Jurkat, Clone E6-1 (cell line): ENCODE data around the gene CMC2. TPM values are rescaled to one million over a fixed set of nuclear protein-coding genes. Genes with fewer than 3 reads are reported as not detected.
A peak's percentile ranks its signal among the peaks of the same experiment; 100 is the strongest.

Experiments used
- DNase-seq: peaks from one replicate; pipeline ENCODE4 v3.0.0-alpha.2; 2011; ENCODE audit warnings: low read depth, low spot score
- H3K4me3 ChIP-seq: 2 replicates; pipeline ENCODE4 v1.5.1; 2011; ENCODE audit warnings: mild to moderate bottlenecking, low read length, control low read depth, moderate library complexity
- polyA plus RNA-seq: library from polyadenylated mRNA; unstranded; fragments of >200 nt; gene quantifications from one replicate; pipeline ENCODE4 v1.2.1, GENCODE V29; 2012; ENCODE audit warnings: missing spikeins; ENCODE audit not compliant: insufficient read length, insufficient read depth

Gene CMC2
- polyA plus RNA-seq: 126 TPM

DNA sequence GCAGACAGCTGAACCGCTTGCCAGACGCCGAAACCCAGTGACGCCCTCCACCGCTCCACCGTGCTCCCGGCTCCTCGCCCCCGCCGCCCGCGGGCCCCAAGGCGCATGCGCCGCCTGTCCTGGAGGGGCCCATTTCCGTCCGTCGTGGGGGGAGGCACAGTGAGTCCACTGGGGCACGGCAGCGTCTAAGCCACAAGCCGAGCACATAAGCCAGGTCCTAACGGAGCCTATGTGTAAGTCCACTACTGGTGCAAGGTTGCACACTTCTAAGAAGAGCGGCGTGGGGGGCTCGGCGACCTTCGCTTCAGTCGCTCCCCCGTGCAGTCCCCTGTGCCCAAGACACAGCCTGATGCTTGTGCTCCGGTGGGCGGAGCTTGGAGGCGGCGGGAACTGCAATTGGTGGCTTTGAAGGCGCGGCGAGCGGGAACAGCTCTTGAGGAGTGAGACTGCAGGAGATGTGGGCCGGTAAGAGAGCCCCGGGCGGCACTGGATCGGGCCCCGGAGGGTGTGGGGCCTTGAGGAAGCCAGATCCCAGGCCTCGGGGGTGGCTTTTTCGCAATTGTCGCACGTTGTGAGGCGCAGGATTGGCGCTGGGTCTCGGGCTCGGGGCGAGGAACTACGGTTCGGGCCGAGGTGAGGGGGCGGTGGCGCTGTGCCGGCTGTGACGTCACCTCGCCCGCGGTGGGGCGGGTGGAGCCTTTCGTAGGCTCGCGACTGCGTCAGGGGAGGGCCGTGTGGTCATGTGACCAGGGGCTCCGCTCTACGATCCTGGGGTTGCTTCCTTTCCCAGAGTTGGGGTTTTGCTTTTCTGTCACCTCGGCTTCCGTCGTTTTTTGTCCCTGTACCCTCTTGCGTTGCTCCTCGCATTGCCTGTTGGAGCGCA lies at the start of gene CMC2, which contains the start of gene CENPN:
Gene CMC2, minus strand, starts transcription at position 73 of the 883 bp plus-strand sequence. CDS start 9,491 bp downstream, outside the sequence.
Gene CENPN, plus strand, starts transcription at position 402 of the 883 bp plus-strand sequence. CDS start 4,726 bp downstream, outside the sequence.
- peak within 1 kb of the TSS; percentile 88 for H3K4me3 ChIP-seq
- DNase-seq: peak; percentile 97

DNA sequence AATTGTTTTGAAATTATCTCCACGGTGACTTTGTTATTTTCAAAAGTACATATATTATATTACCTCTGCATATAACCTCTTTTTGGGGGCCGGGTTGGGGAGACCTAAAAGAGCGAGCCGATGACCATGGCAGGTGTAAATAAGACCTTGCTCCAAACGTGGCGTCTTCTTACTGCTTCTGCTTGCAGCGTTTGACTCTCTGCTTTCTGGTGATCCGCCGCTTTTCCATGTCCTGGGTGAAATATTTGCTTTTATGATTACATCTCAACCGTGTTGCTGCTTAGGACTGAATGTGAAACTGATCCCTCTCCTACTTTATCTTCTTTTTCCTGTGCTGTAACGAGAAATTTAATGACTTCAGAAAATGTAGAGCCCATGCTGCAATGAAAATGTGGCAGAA lies 47.1 kb upstream of the CMC2 start:
- H3K4me3 ChIP-seq: no peak overlapping the region
- no peak for DNase-seq

DNA sequence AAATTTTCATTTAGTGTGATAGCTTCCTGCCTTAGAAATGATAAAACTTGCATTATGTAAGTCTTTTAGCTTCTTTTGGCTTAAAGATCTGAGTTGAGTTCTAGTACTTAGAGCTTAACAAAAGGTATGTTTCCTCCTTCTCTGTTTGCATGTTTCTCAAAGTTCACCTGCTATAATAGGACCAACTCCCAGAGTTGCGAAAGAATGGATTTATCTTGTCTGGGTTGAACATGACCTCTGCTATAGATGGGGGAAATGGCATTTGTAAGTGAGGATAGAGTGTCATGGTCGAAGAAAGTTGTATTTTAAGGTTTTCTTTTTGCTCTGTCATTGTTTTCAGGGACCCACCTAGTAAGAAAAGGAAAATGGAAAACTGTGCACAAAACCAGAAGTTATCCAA lies 36.1 kb upstream of the CMC2 start:
- H3K4me3 ChIP-seq: no peak overlapping the region
- DNase-seq: no peak

DNA sequence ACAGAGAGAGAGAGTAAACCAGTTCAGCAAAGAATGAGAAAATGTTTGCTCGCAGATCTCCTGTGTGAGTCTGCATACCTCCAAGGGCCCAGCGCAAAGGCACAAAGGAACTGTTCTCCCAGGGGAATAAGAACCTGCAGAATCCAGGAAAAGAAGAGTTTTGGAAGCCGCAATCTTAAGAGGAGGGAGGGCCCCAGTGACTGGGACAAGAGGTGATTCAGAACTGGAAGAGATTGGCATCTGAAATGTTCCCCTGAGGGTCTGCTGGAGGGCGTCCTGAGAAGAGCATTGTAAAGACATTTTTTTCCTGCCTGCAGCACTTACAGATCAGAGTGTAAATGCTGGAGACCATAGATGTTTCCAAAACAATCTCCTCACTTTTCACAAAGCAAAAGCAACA lies 35.0 kb upstream of the CMC2 start:
- no peak overlapping the region for H3K4me3 ChIP-seq

DNA sequence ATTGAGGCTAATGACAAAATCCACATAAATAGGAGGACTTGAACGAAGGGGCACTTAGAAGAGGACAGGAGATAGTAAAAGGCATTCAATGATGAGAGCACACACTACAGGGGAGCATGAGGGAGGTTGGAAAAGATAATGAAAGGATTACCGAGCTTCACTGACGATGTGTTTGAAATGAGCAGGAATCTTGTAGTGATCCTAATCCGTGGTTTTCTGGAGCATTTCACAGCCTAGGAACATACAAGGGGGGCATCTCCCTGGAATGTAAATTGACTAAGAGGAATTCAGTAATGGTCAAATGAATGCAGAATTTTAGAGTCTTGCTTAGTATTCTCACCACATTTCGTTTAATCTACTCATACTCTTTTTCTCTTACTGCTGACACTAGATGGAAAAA lies 34.2 kb upstream of the CMC2 start:
- H3K4me3 ChIP-seq: no peak overlapping the region
- DNase-seq: no peak

More for the DNA sequence above, 35.0 kb upstream of the CMC2 start:
- no peak for DNase-seq

DNA sequence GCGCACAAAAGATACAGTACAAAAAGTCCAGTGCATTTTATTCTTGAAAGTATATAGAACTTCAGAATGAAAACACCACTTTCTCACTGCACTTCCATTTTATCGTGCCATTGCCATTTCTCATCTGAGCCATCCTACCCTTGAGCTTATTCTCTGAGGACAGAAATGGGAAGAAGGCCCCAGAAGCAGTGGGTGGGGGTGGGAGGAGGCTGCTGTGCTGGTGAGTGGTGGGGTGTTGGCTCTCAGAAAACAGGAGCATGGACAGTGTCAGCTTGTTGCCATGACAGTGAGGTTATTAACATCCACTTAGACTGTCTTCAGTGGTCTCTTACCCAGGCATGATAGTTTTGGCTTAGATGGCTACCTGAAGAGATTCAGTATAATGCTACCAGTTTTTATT lies 33.4 kb upstream of the CMC2 start:
- no peak overlapping the region for H3K4me3 ChIP-seq
- no peak for DNase-seq

DNA sequence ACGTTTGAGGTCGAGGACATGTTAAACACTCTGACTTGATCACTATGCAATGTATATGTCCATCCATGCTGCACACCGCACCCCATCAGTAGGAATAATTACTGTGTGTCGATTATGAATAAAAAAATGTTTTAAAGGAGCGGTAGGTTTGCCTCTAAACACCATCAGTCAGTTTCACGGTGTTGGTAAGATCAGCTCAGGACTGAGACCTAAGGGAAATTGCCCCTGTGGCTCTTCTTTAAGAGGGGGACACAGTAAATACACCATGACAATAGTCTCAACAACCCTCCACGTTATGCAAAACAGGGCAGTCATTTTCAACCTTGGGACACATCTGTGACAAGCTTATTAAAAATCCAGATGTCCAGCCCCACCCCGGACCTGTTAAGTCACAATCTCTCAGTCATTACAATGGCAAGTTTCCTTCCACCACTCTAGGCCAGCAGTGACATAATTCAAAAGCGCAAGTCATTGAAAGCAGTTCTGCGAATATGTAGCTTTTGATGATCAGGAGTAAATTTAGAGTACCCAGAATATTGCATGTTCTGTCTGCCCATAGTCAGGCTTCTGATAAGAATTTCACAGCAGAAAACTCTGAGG lies 30.2 kb upstream of the CMC2 start:
- DNase-seq: no peak
- peak overlapping the region; percentile 73 for H3K4me3 ChIP-seq

DNA sequence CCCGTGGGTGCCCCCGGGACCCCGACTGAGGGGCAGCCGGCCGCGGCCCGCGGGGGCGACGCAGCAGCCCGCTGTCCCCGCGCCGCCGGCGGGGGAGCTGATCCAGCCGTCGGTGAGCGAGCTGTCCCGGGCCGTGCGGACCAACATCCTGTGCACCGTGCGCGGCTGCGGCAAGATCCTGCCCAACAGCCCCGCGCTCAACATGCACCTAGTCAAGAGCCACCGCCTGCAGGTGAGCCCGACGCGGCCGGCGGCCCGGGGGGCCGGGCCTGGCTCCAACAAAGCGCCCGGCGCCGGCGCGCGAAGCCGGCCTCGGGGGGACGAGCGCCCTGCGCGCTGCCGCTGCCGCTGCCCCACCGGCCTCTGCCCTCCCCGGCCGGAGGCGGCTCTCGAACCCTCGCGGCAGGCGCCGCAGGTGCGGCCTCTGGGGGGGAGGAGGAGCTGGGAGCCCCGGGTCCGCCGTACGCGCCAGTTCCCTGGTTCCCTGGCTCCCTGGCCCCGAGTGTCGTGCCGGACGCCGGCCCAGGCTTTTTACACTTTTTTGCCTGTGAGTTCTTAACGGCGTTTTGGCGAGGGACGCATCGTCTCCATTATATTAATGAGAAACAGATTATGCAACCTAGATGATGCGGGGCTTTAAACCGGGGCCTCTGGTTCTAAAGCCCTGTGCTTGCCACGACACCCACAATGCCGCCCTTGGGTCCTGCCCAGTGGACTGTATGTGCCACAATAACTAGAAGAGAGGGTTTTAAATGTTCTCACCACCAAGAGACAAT lies 29.5 kb upstream of the CMC2 start:
- no peak for DNase-seq
- peak overlapping the region; percentile 73 for H3K4me3 ChIP-seq

DNA sequence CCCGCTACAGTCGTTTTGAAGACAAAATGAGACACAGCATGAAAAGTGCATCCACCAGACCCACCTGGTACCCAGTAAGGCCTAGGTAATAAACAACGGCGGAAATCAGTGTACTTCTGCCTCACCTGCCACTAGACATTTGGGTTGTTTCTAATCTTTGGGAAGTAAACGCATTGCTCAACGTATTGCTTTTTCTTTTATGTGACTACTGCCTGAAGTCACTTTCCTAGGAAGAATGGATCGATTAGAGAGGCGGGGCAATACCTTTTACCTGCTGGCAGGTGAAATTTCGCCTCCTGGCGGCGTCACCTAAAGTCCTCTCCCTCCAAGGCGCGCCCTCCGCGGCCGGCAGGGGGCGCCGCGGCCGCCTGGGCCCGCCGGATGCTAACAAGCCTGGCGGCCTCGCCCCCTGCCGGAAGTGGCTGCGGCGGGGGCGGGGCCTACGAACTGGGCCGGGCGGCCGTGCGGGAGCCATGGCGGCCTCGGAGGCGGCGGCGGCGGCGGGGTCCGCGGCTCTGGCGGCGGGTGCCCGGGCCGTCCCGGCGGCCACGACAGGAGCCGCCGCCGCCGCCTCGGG lies 28.8 kb upstream of the CMC2 start, which contains the start of gene ATMIN:
Gene ATMIN, plus strand, starts transcription at position 445 of the 577 bp plus-strand sequence. Its CDS starts 29 bp downstream, at position 474.
- DNase-seq: peak; percentile 71
- H3K4me3 ChIP-seq: peak within 1 kb of the TSS; percentile 73

DNA sequence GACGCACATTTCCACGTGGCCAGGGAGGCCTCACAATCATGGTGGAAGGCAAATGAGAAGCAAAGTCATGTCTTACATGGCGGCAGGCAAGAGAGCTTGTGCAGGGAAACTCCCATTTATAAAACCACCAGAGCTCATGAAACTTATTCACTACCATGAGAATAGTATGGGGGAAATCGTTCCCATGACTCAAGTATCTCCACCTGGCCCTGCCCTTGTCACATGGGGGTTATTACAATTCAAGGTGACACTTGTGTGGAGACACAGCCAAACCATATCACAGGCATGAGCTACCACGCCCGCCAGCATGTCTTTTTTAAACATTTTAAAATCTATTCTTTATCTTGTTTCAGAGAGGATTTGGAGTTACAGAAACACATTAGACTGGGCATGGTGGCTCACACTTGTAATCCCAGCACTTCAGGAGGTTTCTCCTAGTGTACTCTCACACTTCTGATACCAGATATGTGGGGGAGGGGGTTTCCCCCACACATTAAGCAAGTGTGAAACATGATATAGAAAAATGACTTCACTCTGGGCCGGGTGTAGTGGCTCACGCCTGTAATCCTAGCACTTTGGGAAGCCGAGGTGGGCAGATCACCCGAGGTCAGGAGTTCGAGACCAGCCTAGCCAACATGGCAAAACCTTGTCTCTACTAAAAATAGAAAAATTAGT lies 23.4 kb upstream of the CMC2 start:
- H3K4me3 ChIP-seq: no peak overlapping the region
- no peak for DNase-seq

DNA sequence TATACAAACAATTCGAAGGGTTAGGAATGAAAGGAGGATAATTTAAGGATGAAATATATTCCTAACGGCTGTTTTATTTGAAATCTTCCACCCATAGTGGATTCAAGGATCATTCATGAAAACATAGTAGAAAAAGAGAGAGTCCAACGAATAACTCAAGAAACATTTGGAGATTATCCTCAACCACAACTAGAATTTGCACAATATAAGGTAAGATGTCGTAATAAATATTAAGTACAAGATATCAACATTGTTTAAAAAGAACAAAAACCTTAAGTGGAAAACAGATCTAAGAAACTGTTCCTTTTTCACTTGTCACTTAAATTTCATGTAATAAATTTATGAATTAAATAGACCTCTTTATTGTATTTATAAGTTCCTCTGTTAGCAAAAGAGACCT lies 19.7 kb upstream of the CMC2 start:
- H3K4me3 ChIP-seq: no peak overlapping the region
- no peak for DNase-seq

DNA sequence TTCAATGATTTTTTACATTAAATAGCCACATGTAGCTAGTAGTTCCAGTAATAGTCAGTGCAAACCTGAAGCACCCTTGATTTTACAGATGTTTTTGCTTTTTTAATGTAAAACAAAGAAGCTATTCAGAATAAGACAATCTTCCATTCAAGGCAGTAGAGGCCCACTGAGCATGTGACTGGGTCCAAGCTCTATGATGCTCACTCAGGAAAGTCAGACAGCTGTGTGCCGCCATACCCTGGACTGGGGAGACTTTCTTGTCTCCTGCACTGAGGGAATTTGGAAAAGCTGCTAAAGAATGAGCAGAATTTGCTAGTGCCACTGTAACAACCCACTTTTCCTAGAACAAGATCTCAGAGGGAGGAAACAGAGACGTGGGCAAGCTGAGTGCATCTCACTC lies 11.8 kb upstream of the CMC2 start:
- no peak overlapping the region for H3K4me3 ChIP-seq
- no peak for DNase-seq

DNA sequence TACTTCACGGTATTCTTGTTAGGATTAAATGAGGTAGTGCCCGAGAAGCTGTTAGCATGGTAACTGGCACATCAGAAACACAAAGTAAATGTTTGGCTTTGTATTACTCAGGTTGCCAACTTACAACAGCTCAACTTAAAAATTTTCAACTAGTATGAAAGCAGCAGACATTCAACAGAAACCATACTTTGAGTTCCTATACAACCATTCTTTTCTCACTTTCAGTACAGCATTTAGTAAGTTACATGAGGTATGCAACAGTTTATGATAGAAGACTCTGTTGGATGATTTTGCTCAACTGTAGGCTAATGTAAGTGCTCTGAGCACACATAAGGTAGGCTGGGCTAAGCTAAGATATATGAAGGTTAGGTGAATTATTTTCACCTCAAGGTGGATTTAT lies 8.0 kb upstream of the CMC2 start:
- H3K4me3 ChIP-seq: no peak overlapping the region
- DNase-seq: no peak

DNA sequence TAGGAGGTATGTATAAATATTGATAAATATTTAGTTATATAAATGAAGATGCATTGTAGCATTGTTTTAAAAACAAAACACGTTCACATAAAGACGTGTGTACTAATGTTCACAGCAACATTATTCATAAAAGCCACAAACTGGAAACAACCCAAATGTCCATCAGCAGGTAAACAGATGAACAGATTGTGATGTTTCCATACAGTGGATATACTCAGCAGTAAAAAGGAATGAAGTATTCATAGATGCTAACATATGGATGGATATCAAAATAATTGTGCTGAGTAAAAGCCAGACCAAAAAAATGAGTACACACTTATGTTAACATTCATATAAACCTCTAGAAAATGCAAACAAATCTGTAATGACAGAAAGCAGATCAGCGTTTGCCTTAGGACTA lies 6.3 kb upstream of the CMC2 start:
- H3K4me3 ChIP-seq: no peak overlapping the region
- DNase-seq: no peak

DNA sequence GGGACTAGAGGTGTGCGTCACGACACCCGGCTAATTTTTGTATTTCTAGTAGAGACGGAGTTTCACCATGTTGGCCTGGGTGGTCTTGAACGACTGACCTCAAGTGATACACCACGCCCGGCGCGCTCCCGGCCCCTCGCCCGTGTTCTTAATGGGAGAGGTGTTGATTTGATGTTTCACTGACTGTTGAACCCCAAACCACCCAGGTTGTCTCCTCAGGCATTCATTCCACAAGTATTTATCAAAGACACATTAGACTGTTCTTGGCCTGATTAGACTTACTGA lies 1.8 kb upstream of the CMC2 start:
- DNase-seq: no peak
- peak overlapping the region; percentile 88 for H3K4me3 ChIP-seq

DNA sequence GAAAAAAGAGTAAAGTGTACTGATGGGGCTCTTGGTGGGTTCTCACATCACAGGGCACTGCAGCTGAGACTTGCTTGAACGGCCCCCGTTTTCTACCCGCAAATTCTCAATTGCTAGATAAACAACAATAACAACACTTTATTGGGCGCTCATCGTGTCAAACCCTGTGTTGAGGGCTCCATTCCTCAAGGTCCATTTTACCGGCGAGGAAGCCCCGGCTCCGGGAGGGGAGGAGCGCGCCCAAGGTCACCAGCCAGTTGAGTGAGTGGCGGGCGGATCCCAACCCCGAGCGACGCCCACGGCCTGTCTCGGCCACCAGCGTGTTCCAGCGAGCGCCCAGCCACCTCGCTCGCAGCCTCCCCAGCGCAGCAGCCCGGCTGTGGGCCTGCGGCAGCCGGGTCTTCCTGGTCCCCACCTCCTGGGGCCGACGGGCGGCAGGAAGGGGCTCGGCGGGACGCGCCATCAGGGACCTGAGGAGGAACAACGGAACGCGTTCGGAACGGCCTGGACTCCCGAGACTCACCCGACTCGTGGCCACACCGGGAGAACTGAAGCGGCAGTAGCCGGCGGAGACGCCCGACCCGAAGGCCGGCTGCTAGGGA lies 373 bp downstream of the CMC2 start:
- DNase-seq: no peak
- peak overlapping the region; percentile 88 for H3K4me3 ChIP-seq

DNA sequence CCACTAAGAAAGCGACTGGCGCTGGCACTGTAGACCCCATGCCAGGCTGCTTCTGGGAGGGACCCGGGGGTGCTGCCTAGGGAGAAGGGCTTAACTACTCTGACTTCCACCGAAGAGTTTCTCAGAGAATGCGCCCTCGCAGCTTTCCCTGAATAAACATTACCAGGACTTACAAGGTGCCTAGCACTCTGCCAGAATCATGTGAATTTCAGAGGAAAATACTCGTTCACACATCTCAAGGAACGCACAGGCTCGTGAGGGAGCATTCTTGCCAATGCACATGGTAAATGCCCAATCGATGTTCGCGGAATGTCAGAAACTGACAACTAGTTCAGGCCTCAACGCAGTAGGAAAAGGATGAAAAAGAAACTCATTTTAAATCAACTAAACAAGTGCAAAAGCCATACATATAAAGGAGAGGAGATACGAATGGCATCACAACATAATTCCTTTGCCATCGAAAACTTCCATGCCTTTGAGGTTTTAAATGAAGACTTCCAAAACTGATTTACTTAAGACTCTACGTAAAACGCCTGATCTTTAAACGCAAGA lies 999 bp downstream of the CMC2 start:
- peak overlapping the region; percentile 88 for H3K4me3 ChIP-seq
- no peak for DNase-seq

DNA sequence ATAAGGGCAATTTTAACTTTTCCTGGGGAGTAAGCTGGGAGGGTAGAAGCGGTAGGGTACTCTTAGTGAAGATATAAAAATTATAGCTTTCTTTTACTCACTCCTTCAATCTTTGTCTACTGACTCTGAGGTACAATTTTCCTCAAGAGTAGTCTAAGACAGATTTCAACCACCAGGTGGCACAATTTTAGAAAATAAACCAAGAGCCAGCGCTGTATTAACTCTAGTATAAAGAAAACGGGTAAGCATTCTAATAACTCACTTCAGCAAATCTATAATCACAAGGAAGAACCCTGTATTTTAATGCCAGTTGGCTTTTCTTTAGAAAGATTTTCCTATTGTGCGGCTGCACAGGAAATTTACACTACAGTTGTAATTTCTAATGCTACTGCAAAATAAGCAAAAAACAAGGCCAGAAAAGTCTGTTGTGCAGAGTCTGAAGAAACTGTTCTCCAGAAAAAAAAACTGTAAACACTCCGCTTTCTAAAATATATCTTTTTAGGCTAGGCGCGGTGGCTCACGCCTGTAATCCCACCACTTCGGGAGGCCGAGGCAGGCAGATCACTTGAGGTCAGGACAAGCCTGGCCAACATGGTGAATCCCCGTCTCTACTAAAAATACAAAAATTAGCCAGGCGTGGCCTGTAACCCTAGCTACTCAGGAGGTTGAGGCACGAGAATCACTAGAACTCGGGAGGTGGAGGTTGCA lies 1.9 kb downstream of the CMC2 start:
- DNase-seq: peak; percentile 60
- H3K4me3 ChIP-seq: peak overlapping the region; percentile 88
